H9 (cell line): ENCODE measurements around the gene TRPT1. TPM values are rescaled to one million over a fixed set of nuclear protein-coding genes. Genes with fewer than 3 reads are reported as not detected.

ENCODE experiments used
- DNase-seq: peaks from one replicate; pipeline ENCODE4 v3.0.0-alpha.2; 2017
- H2AFZ ChIP-seq: one replicate; pipeline ENCODE4 v1.6.1; 2013; ENCODE audit warnings: mild to moderate bottlenecking, low read length, control low read depth, moderate library complexity
- H2AK5ac ChIP-seq: 2 replicates; pipeline ENCODE4 v1.6.1; 2013; ENCODE audit warnings: low read length, control low read depth, mixed read lengths; ENCODE audit not compliant: insufficient read length
- H2BK120ac ChIP-seq: one replicate; pipeline ENCODE4 v1.6.1; 2013; ENCODE audit warnings: low read depth, mild to moderate bottlenecking, low read length, control low read depth, inconsistent platforms; ENCODE audit not compliant: poor library complexity, severe bottlenecking
- H2BK12ac ChIP-seq: 2 replicates; pipeline ENCODE4 v1.6.1; 2013; ENCODE audit warnings: low read length, control low read depth, mixed read lengths, low read depth; ENCODE audit not compliant: insufficient read length
- H2BK15ac ChIP-seq: 2 replicates; pipeline ENCODE4 v1.6.1; 2013; ENCODE audit warnings: low read depth, low read length, control low read depth
- H2BK20ac ChIP-seq: one replicate; pipeline ENCODE4 v1.6.1; 2013; ENCODE audit warnings: low read depth, mild to moderate bottlenecking, low read length, control low read depth, inconsistent platforms; ENCODE audit not compliant: poor library complexity, severe bottlenecking
- H2BK5ac ChIP-seq: 2 replicates; pipeline ENCODE4 v1.6.1; 2013; ENCODE audit warnings: low read length, control low read depth, mixed read lengths; ENCODE audit not compliant: insufficient read length
- H3K14ac ChIP-seq: 2 replicates; pipeline ENCODE4 v1.6.1; 2013; ENCODE audit warnings: low read length, control low read depth; ENCODE audit not compliant: insufficient read depth
- H3K18ac ChIP-seq: 2 replicates; pipeline ENCODE4 v1.6.1; 2013; ENCODE audit warnings: low read depth, mild to moderate bottlenecking, mixed read lengths, low read length, control low read depth; ENCODE audit not compliant: insufficient read length
- H3K23ac ChIP-seq: 2 replicates; pipeline ENCODE4 v1.6.1; 2013; ENCODE audit warnings: low read length, control low read depth, mixed read lengths, low read depth; ENCODE audit not compliant: insufficient read length
- H3K23me2 ChIP-seq: 2 replicates; pipeline ENCODE4 v1.6.1; 2013; ENCODE audit warnings: low read depth, mild to moderate bottlenecking, mixed read lengths, low read length, control low read depth; ENCODE audit not compliant: insufficient read length, poor library complexity, severe bottlenecking
- H3K27ac ChIP-seq: 2 replicates; pipeline ENCODE4 v1.5.1; 2013; ENCODE audit warnings: low read length, control low read depth, mixed read lengths, low read depth; ENCODE audit not compliant: insufficient read length
- H3K27me3 ChIP-seq: 2 replicates; pipeline ENCODE4 v1.6.1; 2013; ENCODE audit warnings: low read length, control low read depth, inconsistent platforms; ENCODE audit not compliant: insufficient read depth
- H3K4ac ChIP-seq: 2 replicates; pipeline ENCODE4 v1.6.1; 2013; ENCODE audit warnings: low read depth, mild to moderate bottlenecking, control low read depth, inconsistent platforms, low read length, moderate library complexity
- H3K4me1 ChIP-seq: 2 replicates; pipeline ENCODE4 v1.6.1; 2013; ENCODE audit warnings: low read length, control low read depth, inconsistent platforms; ENCODE audit not compliant: insufficient read depth
- H3K4me2 ChIP-seq: 2 replicates; pipeline ENCODE4 v1.6.1; 2013; ENCODE audit warnings: low read length, control low read depth, mixed read lengths; ENCODE audit not compliant: insufficient read length, insufficient read depth
- H3K56ac ChIP-seq: 2 replicates; pipeline ENCODE4 v1.6.1; 2013; ENCODE audit warnings: low read depth, mild to moderate bottlenecking, mixed read lengths, low read length, control low read depth; ENCODE audit not compliant: insufficient read length
- H3K79me1 ChIP-seq: 2 replicates; pipeline ENCODE4 v1.6.1; 2013; ENCODE audit warnings: low read depth, mild to moderate bottlenecking, moderate library complexity, low read length, control low read depth, inconsistent platforms; ENCODE audit not compliant: insufficient read depth, poor library complexity, severe bottlenecking
- H3K79me2 ChIP-seq: 2 replicates; pipeline ENCODE4 v1.6.1; 2013; ENCODE audit warnings: low read length, control low read depth, inconsistent platforms; ENCODE audit not compliant: insufficient read depth
- H3K9ac ChIP-seq: 2 replicates; pipeline ENCODE4 v1.6.1; 2013; ENCODE audit warnings: low read length, control low read depth, mixed read lengths; ENCODE audit not compliant: insufficient read length; ENCODE audit errors: extremely low read depth
- H3K9me3 ChIP-seq: one replicate; pipeline ENCODE4 v1.6.1; 2013; ENCODE audit warnings: low read depth, low read length, inconsistent platforms; ENCODE audit not compliant: control insufficient read depth
- H3T11ph ChIP-seq: one replicate; pipeline ENCODE4 v1.6.1; 2013; ENCODE audit warnings: mild to moderate bottlenecking, low read length, control low read depth, inconsistent platforms
- H4K20me1 ChIP-seq: one replicate; pipeline ENCODE4 v1.6.1; 2013; ENCODE audit not compliant: control insufficient read depth, insufficient read length, insufficient read depth
- H4K5ac ChIP-seq: 2 replicates; pipeline ENCODE4 v1.6.1; 2013; ENCODE audit warnings: low read depth, mild to moderate bottlenecking, mixed read lengths, low read length, control low read depth; ENCODE audit not compliant: insufficient read length
- H4K8ac ChIP-seq: replicated peaks from 2 replicates; pipeline ENCODE4 v1.6.1; 2013; ENCODE audit warnings: low read length, control low read depth, mixed read lengths, low read depth; ENCODE audit not compliant: insufficient read length
- H4K91ac ChIP-seq: 2 replicates; pipeline ENCODE4 v1.6.1; 2013; ENCODE audit warnings: low read depth, mild to moderate bottlenecking, moderate library complexity, mixed read lengths, low read length, control low read depth; ENCODE audit not compliant: insufficient read length
- H3K27ac Mint-ChIP-seq, 3 experiments: 2 replicates in 2 of 3; 3 replicates in 1 of 3; pipeline ENCODE4 v1.8.0; 2020 to 2021; ENCODE audit warnings: mixed read lengths in 3 of 3, mild to moderate bottlenecking in 1 of 3, moderate library complexity in 1 of 3
- H3K27me3 Mint-ChIP-seq: 2 replicates; pipeline ENCODE4 v1.8.0; 2021; ENCODE audit warnings: low read depth, mild to moderate bottlenecking, moderate library complexity, mixed read lengths
- H3K36me3 Mint-ChIP-seq, 3 experiments: 2 replicates in 2 of 3; 3 replicates in 1 of 3; pipeline ENCODE4 v1.8.0; 2020 to 2021; ENCODE audit warnings: low read depth in 3 of 3, mixed read lengths in 3 of 3; ENCODE audit not compliant: insufficient read depth in 1 of 3
- H3K4me1 Mint-ChIP-seq, 2 experiments: 2 replicates each; pipeline ENCODE4 v1.8.0; 2020; ENCODE audit warnings: mixed read lengths in 2 of 2
- H3K4me3 Mint-ChIP-seq, 2 experiments: 2 replicates in 1 of 2; 3 replicates in 1 of 2; pipeline ENCODE4 v1.8.0; 2020 to 2021; ENCODE audit warnings: mild to moderate bottlenecking in 2 of 2, mixed read lengths in 2 of 2, moderate library complexity in 1 of 2
- H3K9me3 Mint-ChIP-seq, 2 experiments: 2 replicates in 1 of 2; 3 replicates in 1 of 2; pipeline ENCODE4 v1.8.0; 2020; ENCODE audit warnings: mild to moderate bottlenecking in 2 of 2, mixed read lengths in 2 of 2, moderate library complexity in 1 of 2
- WGBS: extraction: QIAGEN DNeasy Blood & Tissue Kit; methylation state at CpG from one replicate; pipeline ENCODE4 v1.1.7; 2013; ENCODE audit warnings: missing lambda C conversion rate, low lambda C conversion rate, mixed read lengths; ENCODE audit not compliant: insufficient read length; ENCODE audit errors: extremely low coverage; 5-methylcytosine and 5-hydroxymethylcytosine counted together
- total RNA-seq: library from RNA; stranded (reverse); gene quantifications from 2 replicates; pipeline ENCODE4 v1.2.1, GENCODE V29; 2021
- TF ChIP-seq, protein P1 (sequence below): fragments of 200-600 bp; sonication (generic); conservative IDR thresholded peaks from 3 replicates; pipeline ENCODE4 v1.8.0; 2021; ENCODE audit warnings: antibody characterized with exemption, mild to moderate bottlenecking

Gene TRPT1
- total RNA-seq, 1 experiment from 2014 or later = 33.6 TPM

DNA sequence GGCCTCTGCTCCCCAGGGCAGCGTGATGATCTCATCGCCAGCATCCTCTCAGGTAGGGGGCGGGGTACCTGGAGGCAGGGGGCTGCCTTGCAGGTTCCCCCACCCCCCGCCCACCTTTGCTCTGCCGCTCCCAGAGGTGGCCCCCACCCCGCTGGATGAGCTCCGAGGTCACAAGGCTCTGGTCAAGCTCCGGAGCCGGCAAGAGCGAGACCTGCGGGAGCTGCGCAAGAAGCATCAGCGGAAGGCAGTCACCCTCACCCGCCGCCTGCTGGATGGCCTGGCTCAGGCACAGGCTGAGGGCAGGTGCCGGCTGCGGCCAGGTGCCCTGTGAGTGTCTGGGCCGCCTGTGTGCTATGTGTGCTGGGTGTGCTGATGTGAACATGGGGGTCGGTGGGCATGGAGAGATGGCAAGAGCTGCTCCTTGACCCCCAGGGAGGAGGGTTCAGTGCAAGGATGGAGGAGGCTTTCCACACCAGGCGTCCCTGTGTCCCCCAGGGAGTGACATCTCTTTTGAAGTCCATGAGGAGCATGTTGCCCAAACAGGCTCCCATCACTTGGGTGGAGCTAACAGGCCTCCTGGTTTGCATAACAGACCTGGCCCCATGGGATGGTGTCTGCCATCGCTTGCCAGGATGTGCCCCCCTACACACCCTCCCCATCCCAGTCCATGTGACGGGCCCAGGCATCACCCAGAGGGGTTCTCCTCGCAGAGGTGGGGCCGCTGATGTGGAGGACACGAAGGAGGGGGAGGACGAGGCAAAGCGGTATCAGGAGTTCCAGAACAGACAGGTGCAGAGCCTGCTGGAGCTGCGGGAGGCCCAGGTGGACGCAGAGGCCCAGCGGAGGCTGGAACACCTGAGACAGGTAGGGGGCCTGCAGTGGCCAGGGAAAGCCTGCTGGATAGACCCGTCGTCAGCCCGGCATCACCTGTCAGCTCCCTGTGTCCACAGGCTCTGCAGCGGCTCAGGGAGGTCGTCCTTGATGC, 39.5 kb upstream of the TRPT1 start:
- Mint-ChIP-seq H3K36me3 (peaks cover 27 to 69% (median 48%) of the 10 kb centered on the region in 3 experiments), H3K4me1 (peaks cover 11 to 21% of the 10 kb centered on the region in 2 experiments), H3K27me3 (no peaks in the 10 kb centered on the region), H3K4me3 (no peak overlapping the region), H3K9me3 (no peaks in the 10 kb centered on the region), H3K27ac (no peak overlapping the region)
- H3K4ac ChIP-seq = no peak overlapping the region
- H3K27me3 ChIP-seq = no peaks in the 10 kb centered on the region
- H4K91ac ChIP-seq = no peak overlapping the region
- H4K20me1 ChIP-seq = no peaks in the 10 kb centered on the region
- no CpG with 5 or more reads among the region's 35 CpGs for WGBS
- H2BK120ac ChIP-seq = no peak overlapping the region
- no peaks in the 10 kb centered on the region for H3K9me3 ChIP-seq
- H4K5ac ChIP-seq = no peak overlapping the region
- H3K4me1 ChIP-seq = no peaks in the 10 kb centered on the region
- no peak overlapping the region for H2BK5ac ChIP-seq
- H3K79me1 ChIP-seq = no peaks in the 10 kb centered on the region
- no peak overlapping the region for H3K23ac ChIP-seq
- H3K79me2 ChIP-seq = no peaks in the 10 kb centered on the region
- no peak overlapping the region for H2AFZ ChIP-seq
- H2BK20ac ChIP-seq = no peak overlapping the region
- no peak overlapping the region for H3K4me2 ChIP-seq
- no peak overlapping the region for H4K8ac ChIP-seq
- H3K14ac ChIP-seq = no peak overlapping the region
- TF ChIP-seq, protein P1, sequence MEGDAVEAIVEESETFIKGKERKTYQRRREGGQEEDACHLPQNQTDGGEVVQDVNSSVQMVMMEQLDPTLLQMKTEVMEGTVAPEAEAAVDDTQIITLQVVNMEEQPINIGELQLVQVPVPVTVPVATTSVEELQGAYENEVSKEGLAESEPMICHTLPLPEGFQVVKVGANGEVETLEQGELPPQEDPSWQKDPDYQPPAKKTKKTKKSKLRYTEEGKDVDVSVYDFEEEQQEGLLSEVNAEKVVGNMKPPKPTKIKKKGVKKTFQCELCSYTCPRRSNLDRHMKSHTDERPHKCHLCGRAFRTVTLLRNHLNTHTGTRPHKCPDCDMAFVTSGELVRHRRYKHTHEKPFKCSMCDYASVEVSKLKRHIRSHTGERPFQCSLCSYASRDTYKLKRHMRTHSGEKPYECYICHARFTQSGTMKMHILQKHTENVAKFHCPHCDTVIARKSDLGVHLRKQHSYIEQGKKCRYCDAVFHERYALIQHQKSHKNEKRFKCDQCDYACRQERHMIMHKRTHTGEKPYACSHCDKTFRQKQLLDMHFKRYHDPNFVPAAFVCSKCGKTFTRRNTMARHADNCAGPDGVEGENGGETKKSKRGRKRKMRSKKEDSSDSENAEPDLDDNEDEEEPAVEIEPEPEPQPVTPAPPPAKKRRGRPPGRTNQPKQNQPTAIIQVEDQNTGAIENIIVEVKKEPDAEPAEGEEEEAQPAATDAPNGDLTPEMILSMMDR = no peak
- H2BK12ac ChIP-seq = no peak overlapping the region
- peaks cover 8% of the 10 kb centered on the region for H3K23me2 ChIP-seq
- no peak overlapping the region for H2AK5ac ChIP-seq
- H3K18ac ChIP-seq = no peak overlapping the region
- no peak overlapping the region for H3T11ph ChIP-seq
- no peak overlapping the region for H2BK15ac ChIP-seq
- no peak overlapping the region for H3K9ac ChIP-seq
- no peak for DNase-seq
- no peak overlapping the region for H3K56ac ChIP-seq
- H3K27ac ChIP-seq = no peak overlapping the region
